Measurements from ENCODE around the gene MEF2D.

Gene MEF2D

DNA sequence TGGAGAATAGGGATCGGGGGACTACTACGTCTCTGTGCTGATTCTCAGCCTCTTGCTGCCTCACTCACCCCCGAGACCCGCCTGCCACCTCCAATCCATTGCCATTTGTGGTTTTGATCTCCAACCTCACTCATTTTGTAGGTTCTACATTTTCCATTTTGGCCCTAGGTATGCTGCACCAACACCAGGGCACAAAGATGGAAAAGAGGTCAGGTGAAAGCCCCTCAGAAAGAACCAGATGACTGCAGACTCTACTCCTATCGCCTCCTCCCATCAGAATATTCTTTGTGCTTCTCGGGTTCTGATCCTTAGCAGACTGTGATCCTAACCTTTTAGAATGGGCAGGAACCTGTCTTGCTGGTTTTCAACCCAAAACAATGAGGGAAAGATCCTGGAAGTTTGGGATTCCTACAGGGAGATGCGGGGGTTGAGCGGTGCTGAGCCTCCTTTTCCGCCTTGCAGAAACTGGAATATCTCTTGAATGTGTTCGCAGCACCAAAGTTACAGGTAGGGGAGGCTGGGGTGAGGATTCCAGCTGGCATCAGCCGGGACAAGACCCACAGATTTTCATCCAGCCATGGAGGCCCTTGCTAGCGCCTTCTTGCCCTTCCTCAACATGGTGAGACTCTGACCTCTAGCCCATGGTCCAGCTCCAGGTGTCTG, 78.5 kb downstream of the MEF2D start:
- no peak for DNase-seq (ENCODE audit: low read depth)
- TF ChIP-seq, protein P1, sequence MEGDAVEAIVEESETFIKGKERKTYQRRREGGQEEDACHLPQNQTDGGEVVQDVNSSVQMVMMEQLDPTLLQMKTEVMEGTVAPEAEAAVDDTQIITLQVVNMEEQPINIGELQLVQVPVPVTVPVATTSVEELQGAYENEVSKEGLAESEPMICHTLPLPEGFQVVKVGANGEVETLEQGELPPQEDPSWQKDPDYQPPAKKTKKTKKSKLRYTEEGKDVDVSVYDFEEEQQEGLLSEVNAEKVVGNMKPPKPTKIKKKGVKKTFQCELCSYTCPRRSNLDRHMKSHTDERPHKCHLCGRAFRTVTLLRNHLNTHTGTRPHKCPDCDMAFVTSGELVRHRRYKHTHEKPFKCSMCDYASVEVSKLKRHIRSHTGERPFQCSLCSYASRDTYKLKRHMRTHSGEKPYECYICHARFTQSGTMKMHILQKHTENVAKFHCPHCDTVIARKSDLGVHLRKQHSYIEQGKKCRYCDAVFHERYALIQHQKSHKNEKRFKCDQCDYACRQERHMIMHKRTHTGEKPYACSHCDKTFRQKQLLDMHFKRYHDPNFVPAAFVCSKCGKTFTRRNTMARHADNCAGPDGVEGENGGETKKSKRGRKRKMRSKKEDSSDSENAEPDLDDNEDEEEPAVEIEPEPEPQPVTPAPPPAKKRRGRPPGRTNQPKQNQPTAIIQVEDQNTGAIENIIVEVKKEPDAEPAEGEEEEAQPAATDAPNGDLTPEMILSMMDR (IDR thresholded peaks at IDR 0.05; ENCODE audit: low read depth, low read length, missing control alignments), result no peak
- H3K4me3 ChIP-seq (ENCODE audit: low read depth, low read length), result no peak overlapping the region

DNA sequence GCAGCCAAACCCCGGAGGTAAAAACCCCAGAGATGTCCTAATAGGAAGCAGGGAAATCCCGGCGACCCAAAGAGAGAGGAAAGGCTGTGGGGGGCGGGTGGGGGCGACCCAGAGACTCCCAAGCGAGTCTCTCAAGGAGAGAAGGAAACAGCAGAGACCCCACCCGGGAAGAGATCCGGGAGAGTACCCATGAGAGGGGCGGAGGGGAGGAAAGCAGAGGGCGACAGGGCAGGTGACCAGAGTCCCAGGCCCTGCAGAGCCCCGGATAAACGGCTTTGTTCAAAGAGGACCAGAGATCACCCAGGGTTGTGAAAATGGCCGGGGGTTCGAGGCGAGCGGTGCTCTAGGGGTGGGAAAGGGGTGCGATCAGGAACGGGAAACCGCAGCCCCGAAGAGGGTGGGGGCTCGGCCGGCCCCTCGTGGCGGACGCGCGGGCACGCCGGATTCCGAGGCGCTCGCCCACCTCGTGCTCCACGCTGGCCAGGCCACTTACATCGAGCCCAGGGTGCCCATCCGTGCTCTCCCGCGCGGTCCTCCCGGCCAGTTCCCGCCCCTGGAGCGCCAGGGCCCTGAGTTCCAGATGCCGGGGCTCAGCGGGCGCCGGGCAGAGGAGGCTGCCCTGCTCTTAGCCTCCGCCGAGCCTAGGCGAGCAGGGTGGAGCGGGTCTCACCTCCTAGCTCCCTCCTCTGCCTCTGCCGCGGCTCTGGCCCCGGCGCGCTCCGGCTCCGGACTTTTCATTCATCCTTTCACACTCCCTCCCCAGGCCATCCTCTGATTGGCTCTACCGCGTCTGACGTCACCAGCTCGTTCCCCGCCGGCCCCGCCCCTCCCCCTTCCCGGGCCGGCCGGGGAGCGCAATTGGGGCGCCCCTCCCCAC, 79.3 kb downstream of the MEF2D start:
- TF ChIP-seq, protein P1 (IDR thresholded peaks at IDR 0.05; ENCODE audit: low read depth, low read length, missing control alignments), result no peak
- H3K4me3 ChIP-seq (ENCODE audit: low read depth, low read length), result peak overlapping the region; percentile 5
- in situ Hi-C loops (cut with HindIII; ENCODE audit: low sequenced_read_pairs), result no loop called here

More for the DNA sequence above, 78.5 kb downstream of the MEF2D start:
- in situ Hi-C loops (cut with HindIII; ENCODE audit: low sequenced_read_pairs), result no loop called here

DNA sequence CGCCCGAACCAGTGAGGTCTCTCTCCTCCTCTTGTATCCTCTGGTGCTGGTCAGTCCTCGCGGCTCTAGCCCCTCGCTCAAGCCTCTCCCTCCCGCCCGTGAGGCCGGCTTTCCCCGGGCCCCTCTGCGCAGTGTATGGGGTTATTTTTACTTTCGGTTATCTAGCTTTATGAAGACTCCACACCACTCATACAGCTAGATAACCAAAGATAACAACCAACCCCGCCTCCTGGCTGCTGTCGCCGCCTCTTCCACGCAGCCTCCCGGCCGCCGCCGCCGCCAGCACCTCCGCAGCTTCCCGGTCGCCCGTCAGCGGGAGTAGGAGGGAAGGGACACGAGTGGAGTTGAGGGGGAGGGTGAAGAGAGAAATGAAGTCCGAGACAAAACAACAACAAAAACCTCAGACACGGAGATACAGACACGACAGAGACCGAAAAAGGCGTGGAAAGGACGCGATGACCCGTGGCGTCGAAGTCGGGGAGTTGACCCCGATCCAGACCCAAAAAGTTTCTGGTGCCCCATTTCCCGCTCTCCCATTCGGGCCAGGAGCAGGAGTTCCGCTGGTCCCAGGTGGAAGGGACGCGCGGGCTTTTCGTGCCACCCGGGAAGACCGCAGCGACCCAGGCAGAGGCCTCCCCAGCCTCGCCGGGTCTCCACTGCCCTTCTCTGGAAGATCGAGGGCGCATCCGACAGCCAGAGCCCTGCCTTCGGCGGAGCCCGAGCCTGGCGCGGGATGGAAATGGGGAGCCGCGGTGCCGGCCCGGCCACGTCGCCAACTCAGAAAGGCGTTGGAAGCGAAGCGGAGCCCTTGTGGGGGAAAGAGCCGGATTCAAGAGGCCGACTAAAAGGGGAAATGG, 80.1 kb downstream of the MEF2D start:
- TF ChIP-seq, protein P1 (IDR thresholded peaks at IDR 0.05; ENCODE audit: low read depth, low read length, missing control alignments), result no peak
- in situ Hi-C loops (cut with HindIII; ENCODE audit: low sequenced_read_pairs), result no loop called here
- no peak overlapping the region for H3K4me3 ChIP-seq (ENCODE audit: low read depth, low read length)
- DNase-seq (ENCODE audit: low read depth), result no peak

More for the DNA sequence above, 79.3 kb downstream of the MEF2D start:
- DNase-seq (ENCODE audit: low read depth), result no peak

DNA sequence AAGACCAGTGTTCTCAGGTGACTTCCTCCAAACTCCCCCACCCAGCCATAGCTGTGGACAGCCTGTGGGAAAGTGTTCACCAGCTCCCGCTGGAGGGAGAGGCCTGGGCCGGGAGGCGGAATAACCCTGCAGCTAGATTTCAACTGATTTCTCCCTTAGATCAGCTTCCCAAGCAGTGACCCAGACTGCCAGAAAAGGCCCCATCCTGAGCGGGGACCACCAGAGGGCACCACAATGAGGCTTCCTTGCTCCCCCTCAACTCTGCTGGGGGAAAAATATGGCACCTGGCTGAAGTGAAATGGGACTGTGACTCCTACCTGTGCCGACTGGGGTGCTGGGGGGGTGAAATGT, 80.7 kb downstream of the MEF2D start:
- TF ChIP-seq, protein P1 (IDR thresholded peaks at IDR 0.05; ENCODE audit: low read depth, low read length, missing control alignments), result peak; percentile 20
- in situ Hi-C loops (cut with HindIII; ENCODE audit: low sequenced_read_pairs), result no loop called here
- no peak overlapping the region for H3K4me3 ChIP-seq (ENCODE audit: low read depth, low read length)
- no peak for DNase-seq (ENCODE audit: low read depth)

DNA sequence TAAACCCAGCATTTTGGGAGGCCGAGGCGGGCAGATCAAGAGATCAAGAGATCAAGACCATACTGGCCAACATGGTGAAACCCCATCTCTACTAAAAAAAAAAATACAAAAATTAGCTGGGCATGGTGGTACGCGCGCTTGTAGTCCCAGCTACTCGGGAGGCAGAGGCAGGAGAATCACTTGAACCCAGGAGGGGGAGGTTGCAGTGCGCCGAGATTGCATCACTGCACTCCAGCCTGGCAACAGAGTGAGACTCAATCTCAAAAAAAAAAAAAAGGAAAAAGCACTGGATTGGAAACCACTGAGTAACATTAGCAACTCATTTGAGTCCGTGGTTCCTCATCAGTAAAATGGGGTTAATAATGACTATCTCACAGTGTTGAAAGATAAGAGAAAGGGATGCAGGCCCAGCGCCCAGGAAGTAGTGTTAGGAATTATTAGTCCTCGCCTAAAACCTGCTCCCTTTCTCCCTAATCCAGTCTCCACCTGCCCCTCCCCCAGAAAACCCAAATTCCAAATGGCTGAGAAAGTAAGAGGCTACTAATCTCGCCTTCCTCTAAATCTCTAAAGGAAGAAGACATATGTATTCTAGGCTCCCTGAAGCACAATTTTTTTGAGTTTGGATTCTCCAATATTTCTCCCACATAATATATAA, 82.0 kb downstream of the MEF2D start:
- TF ChIP-seq, protein P1 (IDR thresholded peaks at IDR 0.05; ENCODE audit: low read depth, low read length, missing control alignments), result no peak
- DNase-seq (ENCODE audit: low read depth), result no peak
- H3K4me3 ChIP-seq (ENCODE audit: low read depth, low read length), result no peak overlapping the region
- in situ Hi-C loops (cut with HindIII; ENCODE audit: low sequenced_read_pairs), result no loop called here

All from astrocyte of the cerebellum (primary cell).